Stimulated activated CD8-positive, alpha-beta memory T cell treated with anti-CD3 and anti-CD28 coated beads, Interleukin-7, amount 100 ng/mL, for 4 hours (primary cell): ENCODE measurements around the gene ATP6V0A1.
"Not testable (repeated sequence)": the region's sequence is repeated elsewhere in the genome, so short reads cannot be mapped to it uniquely, and the experiment has no call there.

Experiments
- DNase-seq, 2 donors: peaks; one replicate each; pipeline ENCODE4 v3.0.0-alpha.2; 2020; ENCODE audit warnings: low read depth in 2 of 2

ATP6V0A1 gene

GRCh38 chr17:42538482-42538881 lies 79.8 kb downstream of the ATP6V0A1 start:
- DNase-seq, result no peak

GRCh38 chr17:42540558-42540957 lies 81.9 kb downstream of the ATP6V0A1 start:
- DNase-seq, result not testable (repeated sequence)

GRCh38 chr17:42541041-42541833 lies 82.6 kb downstream of the ATP6V0A1 start:
- DNase-seq, result peak in 1 of 2 donors; percentile 20

- no peak for DNase-seq
Observed at GRCh38 chr17:42543190-42544079, 84.8 kb downstream of the ATP6V0A1 start.

- DNase-seq, result no peak
Observed at GRCh38 chr17:42544874-42545283, 86.2 kb downstream of the ATP6V0A1 start.

GRCh38 chr17:42545755-42546505 lies 87.3 kb downstream of the ATP6V0A1 start:
- not testable (repeated sequence) for DNase-seq

- no peak for DNase-seq
Observed at GRCh38 chr17:42547001-42547461, 88.4 kb downstream of the ATP6V0A1 start.

GRCh38 chr17:42547698-42548069 lies 89.0 kb downstream of the ATP6V0A1 start:
- no peak for DNase-seq

- peak; percentile 56 to 74 for DNase-seq
Observed at GRCh38 chr17:42548070-42548837, 89.6 kb downstream of the ATP6V0A1 start.

- DNase-seq, result no peak
Observed at GRCh38 chr17:42548993-42549755, 90.5 kb downstream of the ATP6V0A1 start.

- not testable (repeated sequence) for DNase-seq
Observed at GRCh38 chr17:42552736-42553135, 94.1 kb downstream of the ATP6V0A1 start, which contains the start of gene HSD17B1. TSS of gene HSD17B1 (plus strand) at chr17:42552923. CDS start at chr17:42552934, 11 bp downstream.

- no peak for DNase-seq
Observed at GRCh38 chr17:42553161-42553818, 94.6 kb downstream of the ATP6V0A1 start.

GRCh38 chr17:42553866-42554249 lies 95.2 kb downstream of the ATP6V0A1 start:
- DNase-seq, result no peak

- DNase-seq, result peak; percentile 40 to 68
Observed at GRCh38 chr17:42554250-42555121, 95.8 kb downstream of the ATP6V0A1 start.

GRCh38 chr17:42555122-42555622 lies 96.5 kb downstream of the ATP6V0A1 start:
- DNase-seq, result no peak

GRCh38 chr17:42555961-42556617 lies 97.4 kb downstream of the ATP6V0A1 start:
- DNase-seq, result not testable (repeated sequence)

- no peak for DNase-seq
Observed at GRCh38 chr17:42559075-42559474, 100.4 kb downstream of the ATP6V0A1 start.

- DNase-seq, result no peak
Observed at GRCh38 chr17:42560246-42560645, 101.6 kb downstream of the ATP6V0A1 start.
